Gastroesophageal sphincter (tissue), 4 donors: ENCODE data around the gene AMPD3. TPM values are rescaled to one million over a fixed set of nuclear protein-coding genes. Genes with fewer than 3 reads are reported as not detected.
"Not testable (repeated sequence)": the region's sequence is repeated elsewhere in the genome, so short reads cannot be mapped to it uniquely, and the experiment has no call there.

Experiments
- ATAC-seq: fragments of 150-250 bp; one replicate; pipeline ENCODE4 v1.9.1; 2016; ENCODE audit warnings: mild to moderate bottlenecking, moderate library complexity
- H3K27ac ChIP-seq, 4 donors: fragments of 200-600 bp; sonication (generic) in 3 of 4; 1 replicate in 3 of 4; 2 replicates in 1 of 4; pipeline ENCODE4 v1.5.1; 2016 to 2019
- H3K27me3 ChIP-seq: fragments of 200-600 bp; sonication (generic); one replicate; pipeline ENCODE4 v1.5.1; 2019
- H3K36me3 ChIP-seq, 2 donors: fragments of 200-600 bp; sonication (generic); one replicate each; pipeline ENCODE4 v1.5.1; 2019; ENCODE audit warnings: control low read depth in 1 of 2
- H3K4me1 ChIP-seq, 3 donors: fragments of 200-600 bp; sonication (generic); 1 replicate in 2 of 3; 2 replicates in 1 of 3; pipeline ENCODE4 v1.5.1; 2016 to 2019; ENCODE audit warnings: control low read depth in 2 of 3
- H3K4me3 ChIP-seq, 2 donors: fragments of 200-600 bp; sonication (generic); one replicate each; pipeline ENCODE4 v1.5.1; 2019; ENCODE audit warnings: mild to moderate bottlenecking in 1 of 2, moderate library complexity in 1 of 2
- H3K9me3 ChIP-seq, 3 donors: fragments of 200-600 bp; sonication (generic); one replicate each; pipeline ENCODE4 v1.5.1; 2017 to 2019; ENCODE audit warnings: control low read depth in 2 of 3
- CTCF ChIP-seq, 4 experiments: fragments of 200-600 bp in 2 of 4; fragments of 450-650 bp in 2 of 4; sonication (generic) in 1 of 4; IDR thresholded peaks; one replicate each; pipeline ENCODE4 v1.5.1; 2017 to 2019; ENCODE audit warnings: antibody characterized with exemption in 4 of 4, mild to moderate bottlenecking in 2 of 4, moderate library complexity in 2 of 4
- EP300 ChIP-seq: sonication (generic); formaldehyde crosslinking; IDR thresholded peaks from one replicate; pipeline ENCODE4 v1.6.1; 2017; ENCODE audit warnings: antibody characterized with exemption, mild to moderate bottlenecking
- POLR2A ChIP-seq, 2 donors: fragments of 450-650 bp; IDR thresholded peaks; one replicate each; pipeline ENCODE4 v1.6.1; 2017; ENCODE audit warnings: antibody characterized with exemption in 2 of 2, mild to moderate bottlenecking in 2 of 2, moderate library complexity in 1 of 2
- POLR2AphosphoS5 ChIP-seq: sonication (generic); formaldehyde crosslinking; IDR thresholded peaks from one replicate; pipeline ENCODE4 v1.6.1; 2017; ENCODE audit warnings: antibody characterized with exemption
- WGBS, 2 donors: methylation state at CpG; one replicate each; pipeline ENCODE4 v1.1.5; 2018; ENCODE audit warnings: low coverage in 1 of 2; 5-methylcytosine and 5-hydroxymethylcytosine counted together
- total RNA-seq, 4 donors: library from RNA; depleted of rRNA; stranded (reverse); fragments of >200 nt; gene quantifications; one replicate each; pipeline ENCODE4 v1.1.0, GENCODE V29; 2016

AMPD3 gene
- total RNA-seq, 4 donors from 2014 or later: 4.3 to 7.3 (median 5.4) TPM

- 67 to 83% methylated on average over 1 to 2 of the region's 3 CpGs for WGBS, 2 donors
- Histone ChIP-seq H3K4me1 (no peaks in the 10 kb centered on the region), H3K36me3 (no peaks in the 10 kb centered on the region), H3K4me3 (no peak overlapping the region), H3K27me3 (no peaks in the 10 kb centered on the region), H3K9me3 (peaks cover 0 to 20% (median 0%) of the 10 kb centered on the region in 3 donors), H3K27ac (no peak overlapping the region)
- ATAC-seq: no peak
- TF ChIP-seq CTCF (IDR thresholded peaks at IDR 0.05) (no peak), POLR2A (IDR thresholded peaks at IDR 0.05) (no peak)
Measured at GRCh38 chr11:10426475-10426874, 28.6 kb upstream of the AMPD3 start.

- Histone ChIP-seq H3K4me1 (no peaks in the 10 kb centered on the region), H3K9me3 (peaks cover 0 to 21% (median 0%) of the 10 kb centered on the region in 3 donors), H3K27ac (no peak overlapping the region), H3K4me3 (no peak overlapping the region), H3K36me3 (no peaks in the 10 kb centered on the region), H3K27me3 (no peaks in the 10 kb centered on the region)
- WGBS, 2 donors: 50 to 89% methylated on average over 1 of the region's 1 CpG
- ATAC-seq: no peak
- no peak for TF ChIP-seq POLR2AphosphoS5
- no peak for TF ChIP-seq EP300
- TF ChIP-seq POLR2A (IDR thresholded peaks at IDR 0.05): no peak
- TF ChIP-seq CTCF (IDR thresholded peaks at IDR 0.05): no peak
Measured at GRCh38 chr11:10428453-10428852, 26.6 kb upstream of the AMPD3 start.

- WGBS, 2 donors: 100% methylated on average over 1 of the region's 2 CpGs
- no peaks in the 10 kb centered on the region for H3K27me3 ChIP-seq
Measured at GRCh38 chr11:10429526-10429925, 25.5 kb upstream of the AMPD3 start.

GRCh38 chr11:10432493-10432892 lies 22.6 kb upstream of the AMPD3 start:
- WGBS, 2 donors: 45 to 75% methylated on average over 1 of the region's 1 CpG
- ATAC-seq: no peak

More at GRCh38 chr11:10429526-10429925, 25.5 kb upstream of the AMPD3 start:
- Histone ChIP-seq H3K36me3 (no peaks in the 10 kb centered on the region), H3K4me1 (no peaks in the 10 kb centered on the region), H3K4me3 (no peak overlapping the region), H3K9me3 (peaks cover 0 to 21% (median 0%) of the 10 kb centered on the region in 3 donors), H3K27ac (no peak overlapping the region)
- TF ChIP-seq POLR2AphosphoS5: no peak
- TF ChIP-seq EP300: no peak
- ATAC-seq: no peak

GRCh38 chr11:10432971-10433370 lies 22.1 kb upstream of the AMPD3 start:
- Histone ChIP-seq H3K27ac (no peak overlapping the region), H3K27me3 (no peaks in the 10 kb centered on the region), H3K4me1 (no peaks in the 10 kb centered on the region), H3K36me3 (no peaks in the 10 kb centered on the region), H3K9me3 (peaks cover 0 to 10% (median 0%) of the 10 kb centered on the region in 3 donors), H3K4me3 (no peak overlapping the region)
- ATAC-seq: no peak
- TF ChIP-seq EP300 (no peak), POLR2AphosphoS5 (no peak), CTCF (IDR thresholded peaks at IDR 0.05) (no peak), POLR2A (IDR thresholded peaks at IDR 0.05) (no peak)
- WGBS, 2 donors: 88 to 94% methylated on average over 1 of the region's 1 CpG

More at GRCh38 chr11:10432493-10432892, 22.6 kb upstream of the AMPD3 start:
- Histone ChIP-seq H3K4me1 (no peaks in the 10 kb centered on the region), H3K9me3 (peaks cover 0 to 10% (median 0%) of the 10 kb centered on the region in 3 donors), H3K36me3 (no peaks in the 10 kb centered on the region), H3K27ac (no peak overlapping the region), H3K4me3 (no peak overlapping the region), H3K27me3 (no peaks in the 10 kb centered on the region)
- TF ChIP-seq POLR2AphosphoS5: no peak
- TF ChIP-seq POLR2A (IDR thresholded peaks at IDR 0.05): no peak
- TF ChIP-seq EP300: no peak

- ATAC-seq: no peak
- Histone ChIP-seq H3K27ac (no peak overlapping the region), H3K4me1 (no peaks in the 10 kb centered on the region), H3K4me3 (no peak overlapping the region), H3K9me3 (peaks cover 0 to 10% (median 0%) of the 10 kb centered on the region in 3 donors), H3K27me3 (no peaks in the 10 kb centered on the region), H3K36me3 (no peaks in the 10 kb centered on the region)
- TF ChIP-seq EP300 (no peak), POLR2A (IDR thresholded peaks at IDR 0.05) (no peak)
- WGBS, 2 donors: 60% methylated on average over 1 of the region's 1 CpG; no CpG with 5 or more reads in 1 of the 2 donors
Measured at GRCh38 chr11:10436224-10436623, 18.8 kb upstream of the AMPD3 start.

GRCh38 chr11:10436683-10437082 lies 18.4 kb upstream of the AMPD3 start:
- H3K4me1 ChIP-seq, H3K4me3 ChIP-seq, ATAC-seq, H3K27ac ChIP-seq, H3K27me3 ChIP-seq, H3K9me3 ChIP-seq, H3K36me3 ChIP-seq: not testable (repeated sequence)
- WGBS, 2 donors: 60% methylated on average over 1 of the region's 1 CpG; no CpG with 5 or more reads in 1 of the 2 donors
